Measurements from ENCODE around the gene BTD. TPM values are rescaled to one million over a fixed set of nuclear protein-coding genes. Genes with fewer than 3 reads are reported as not detected.

BTD gene
- total RNA-seq, 2 experiments from 2014 or later = 11.2 to 12.5 TPM

DNA sequence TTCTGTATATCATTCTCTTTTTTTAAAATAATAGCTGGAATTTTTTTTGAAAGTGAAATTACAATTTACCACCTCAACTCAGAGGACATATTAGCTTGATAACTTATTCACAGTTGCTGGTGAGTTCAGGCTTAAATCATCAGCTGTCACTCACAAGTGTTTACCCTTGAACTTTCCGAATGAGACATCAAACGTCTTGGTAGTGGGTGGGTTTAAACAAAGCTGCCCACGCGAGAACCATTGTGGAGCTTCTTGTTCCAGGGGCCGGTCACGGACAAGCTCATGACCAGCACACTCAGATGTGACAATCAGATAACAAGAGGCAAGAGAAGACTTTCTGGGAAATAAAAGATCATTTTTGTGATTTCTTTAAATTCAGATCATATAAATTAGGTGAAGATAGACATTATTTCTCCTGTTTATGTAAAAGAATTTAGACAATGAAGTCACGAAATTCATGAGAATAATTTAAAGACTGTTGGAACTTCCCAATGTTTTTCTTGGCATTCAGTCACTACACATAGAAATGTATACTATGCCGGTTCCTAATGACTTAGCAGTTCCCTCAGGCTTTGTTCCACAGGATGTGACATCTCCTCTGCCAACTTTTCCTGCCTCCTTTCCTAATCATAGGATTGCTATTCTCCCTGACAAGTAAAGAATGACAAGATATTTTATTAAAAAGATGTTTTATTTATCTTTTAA lies 29.3 kb downstream of the BTD start:
- Histone ChIP-seq H3K9me3 (ENCODE audit: control insufficient read depth in 1 of 2, insufficient read depth in 1 of 2, low read length in 2 of 2) (no peaks in the 10 kb centered on the region), H3K4me1 (ENCODE audit: insufficient read depth, low read length) (peaks cover 12% of the 10 kb centered on the region), H3K4me3 (ENCODE audit: low read length) (peak overlapping the region; percentile 3), H3K36me3 (ENCODE audit: insufficient read depth, low read length) (no peaks in the 10 kb centered on the region), H3K27ac (ENCODE audit: low read depth in 1 of 2, low read length in 2 of 2) (no peak overlapping the region), H3K27me3 (ENCODE audit: control insufficient read depth in 1 of 2, insufficient read depth in 2 of 2, low read length in 2 of 2) (no peaks in the 10 kb centered on the region)
- ChIA-PET CTCF (interaction anchor here (0.5 to 1.1 kb wide), 3 partner anchors 166 to 637 kb away, joined by 3 to 5 read pairs (median 5); partner anchors contain the start of gene ANKRD28), POLR2A (interaction anchor here (1.1 kb wide), 3 partner anchors 30 to 181 kb away, joined by 3 to 5 read pairs (median 3); partner anchors contain the start of genes BTD and HACL1)
- intact Hi-C loops (cut with DNase I, micrococcal nuclease) = loop anchor here (1.0 to 5.0 kb wide), 5 partner anchors 17 to 616 kb away; no protein-coding TSS in a partner anchor
- Mint-ChIP-seq H3K4me3 (no peak overlapping the region), H3K27ac (peak overlapping the region; percentile 40), H3K4me1 (ENCODE audit: low read depth) (peaks cover 24% of the 10 kb centered on the region), H3K9me3 (no peaks in the 10 kb centered on the region), H3K36me3 (ENCODE audit: low read depth) (peaks cover 6% of the 10 kb centered on the region), H3K27me3 (no peaks in the 10 kb centered on the region)
- no peak for DNase-seq
- ATAC-seq (ENCODE audit: poor library complexity) = no peak
- TF ChIP-seq, protein P1, sequence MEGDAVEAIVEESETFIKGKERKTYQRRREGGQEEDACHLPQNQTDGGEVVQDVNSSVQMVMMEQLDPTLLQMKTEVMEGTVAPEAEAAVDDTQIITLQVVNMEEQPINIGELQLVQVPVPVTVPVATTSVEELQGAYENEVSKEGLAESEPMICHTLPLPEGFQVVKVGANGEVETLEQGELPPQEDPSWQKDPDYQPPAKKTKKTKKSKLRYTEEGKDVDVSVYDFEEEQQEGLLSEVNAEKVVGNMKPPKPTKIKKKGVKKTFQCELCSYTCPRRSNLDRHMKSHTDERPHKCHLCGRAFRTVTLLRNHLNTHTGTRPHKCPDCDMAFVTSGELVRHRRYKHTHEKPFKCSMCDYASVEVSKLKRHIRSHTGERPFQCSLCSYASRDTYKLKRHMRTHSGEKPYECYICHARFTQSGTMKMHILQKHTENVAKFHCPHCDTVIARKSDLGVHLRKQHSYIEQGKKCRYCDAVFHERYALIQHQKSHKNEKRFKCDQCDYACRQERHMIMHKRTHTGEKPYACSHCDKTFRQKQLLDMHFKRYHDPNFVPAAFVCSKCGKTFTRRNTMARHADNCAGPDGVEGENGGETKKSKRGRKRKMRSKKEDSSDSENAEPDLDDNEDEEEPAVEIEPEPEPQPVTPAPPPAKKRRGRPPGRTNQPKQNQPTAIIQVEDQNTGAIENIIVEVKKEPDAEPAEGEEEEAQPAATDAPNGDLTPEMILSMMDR (IDR thresholded peaks at IDR 0.05) = no peak

DNA sequence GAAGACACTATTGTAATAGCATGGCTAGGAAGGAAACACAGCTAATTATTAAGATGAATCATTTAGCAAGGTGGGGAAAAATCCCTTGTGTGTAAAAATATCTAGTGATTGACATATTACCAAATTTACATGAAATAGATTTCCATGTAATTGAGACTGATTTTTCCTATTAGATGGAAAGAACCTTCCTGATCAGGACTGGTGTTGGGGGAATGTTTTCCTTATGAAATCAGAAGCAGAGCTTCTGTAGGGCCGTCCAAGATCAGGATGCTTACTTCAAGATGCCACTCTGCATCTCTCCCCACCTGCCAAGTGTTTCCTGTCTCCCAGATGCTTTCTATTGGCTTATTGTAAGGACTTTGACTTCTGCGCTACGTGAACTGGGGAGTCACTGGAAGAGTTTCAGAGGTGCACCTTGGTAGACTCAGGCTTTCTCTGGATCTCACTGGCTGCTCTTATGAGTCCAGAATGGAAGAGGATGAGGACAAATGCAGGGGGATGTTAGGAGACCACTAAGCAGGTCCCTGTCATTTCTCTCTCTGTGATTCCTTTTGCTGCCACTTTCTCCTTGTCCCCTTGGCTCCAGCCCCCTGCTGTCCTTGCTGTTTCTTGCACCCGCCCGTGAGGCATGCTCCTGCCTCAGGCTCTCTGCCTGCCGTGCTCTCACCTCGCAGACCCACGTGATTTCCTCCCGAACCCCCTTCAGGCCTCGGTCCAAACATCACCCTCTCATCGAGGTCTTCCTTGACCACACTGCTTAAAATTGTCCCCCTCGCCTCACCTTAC lies 30.1 kb downstream of the BTD start:
- no peak overlapping the region for H3K4me3 ChIP-seq (ENCODE audit: low read length)
- H3K27me3 ChIP-seq (ENCODE audit: control insufficient read depth in 1 of 2, insufficient read depth in 2 of 2, low read length in 2 of 2) = no peaks in the 10 kb centered on the region
- peaks cover 30% of the 10 kb centered on the region for H3K4me1 Mint-ChIP-seq (ENCODE audit: low read depth)
- no peak for ATAC-seq (ENCODE audit: poor library complexity)
- ChIA-PET POLR2A (interaction anchor here (1.1 kb wide), 1 partner anchor 171 kb away, joined by 3 read pairs; no protein-coding TSS in a partner anchor), CTCF (no interaction called here)
- H3K9me3 Mint-ChIP-seq = no peaks in the 10 kb centered on the region
- H3K4me3 Mint-ChIP-seq = no peak overlapping the region
- DNase-seq = no peak
- H3K27me3 Mint-ChIP-seq = no peaks in the 10 kb centered on the region
- H3K36me3 ChIP-seq (ENCODE audit: insufficient read depth, low read length) = no peaks in the 10 kb centered on the region
- no peaks in the 10 kb centered on the region for H3K9me3 ChIP-seq (ENCODE audit: control insufficient read depth in 1 of 2, insufficient read depth in 1 of 2, low read length in 2 of 2)
- no peak overlapping the region for H3K27ac ChIP-seq (ENCODE audit: low read depth in 1 of 2, low read length in 2 of 2)
- TF ChIP-seq, protein P1 (IDR thresholded peaks at IDR 0.05) = no peak
- peaks cover 20% of the 10 kb centered on the region for H3K4me1 ChIP-seq (ENCODE audit: insufficient read depth, low read length)
- intact Hi-C loops (cut with DNase I, micrococcal nuclease) = loop anchor here (2.0 to 5.0 kb wide), 2 partner anchors 546 to 615 kb away; no protein-coding TSS in a partner anchor
- no peak overlapping the region for H3K27ac Mint-ChIP-seq
- peaks cover 6% of the 10 kb centered on the region for H3K36me3 Mint-ChIP-seq (ENCODE audit: low read depth)

DNA sequence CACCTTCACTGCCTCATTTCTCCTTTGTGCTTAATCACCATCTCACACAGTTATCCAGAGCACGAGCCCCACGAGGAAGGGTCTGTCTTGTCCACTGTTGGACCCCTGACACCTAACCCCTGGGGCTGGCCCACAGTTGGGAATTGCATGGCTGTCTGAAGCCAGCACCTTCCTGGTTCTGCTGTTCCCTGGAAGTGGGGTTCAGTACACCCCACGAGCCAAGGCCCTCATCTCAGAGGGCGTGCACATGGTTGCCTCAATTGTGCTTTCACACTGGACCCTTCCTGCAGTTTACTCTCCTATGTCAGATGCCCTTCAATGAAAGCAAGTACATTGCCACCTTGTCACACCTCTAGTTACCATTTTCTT lies 30.7 kb downstream of the BTD start:
- H3K36me3 ChIP-seq (ENCODE audit: insufficient read depth, low read length) = no peaks in the 10 kb centered on the region
- no peak overlapping the region for H3K27ac ChIP-seq (ENCODE audit: low read depth in 1 of 2, low read length in 2 of 2)
- peaks cover 9% of the 10 kb centered on the region for H3K36me3 Mint-ChIP-seq (ENCODE audit: low read depth)
- no peak overlapping the region for H3K4me3 Mint-ChIP-seq
- TF ChIP-seq, protein P1 (IDR thresholded peaks at IDR 0.05) = no peak
- intact Hi-C loops (cut with DNase I, micrococcal nuclease) = loop anchor here in 1 of 2 experiments (5.0 kb wide), 1 partner anchor 545 kb away; no protein-coding TSS in a partner anchor
- no peaks in the 10 kb centered on the region for H3K9me3 ChIP-seq (ENCODE audit: control insufficient read depth in 1 of 2, insufficient read depth in 1 of 2, low read length in 2 of 2)
- ChIA-PET CTCF (no interaction called here), POLR2A (no interaction called here)
- H3K4me1 Mint-ChIP-seq (ENCODE audit: low read depth) = peaks cover 35% of the 10 kb centered on the region
- no peaks in the 10 kb centered on the region for H3K9me3 Mint-ChIP-seq
- no peak overlapping the region for H3K4me3 ChIP-seq (ENCODE audit: low read length)
- H3K27ac Mint-ChIP-seq = no peak overlapping the region
- no peaks in the 10 kb centered on the region for H3K27me3 Mint-ChIP-seq
- DNase-seq (no peak), ATAC-seq (ENCODE audit: poor library complexity) (no peak)
- peaks cover 26% of the 10 kb centered on the region for H3K4me1 ChIP-seq (ENCODE audit: insufficient read depth, low read length)
- no peaks in the 10 kb centered on the region for H3K27me3 ChIP-seq (ENCODE audit: control insufficient read depth in 1 of 2, insufficient read depth in 2 of 2, low read length in 2 of 2)

Data from CD4-positive, alpha-beta T cell (primary cell).